GM20431 (cell line): ENCODE measurements around the gene RANBP10.

Experiments used
- in situ Hi-C: fragments of 300-500 bp; cut with MseI, MboI; formaldehyde crosslinking; loops from one replicate; pipeline ENCODE4 v1.15.0; 2020; ENCODE audit warnings: low sequenced_read_pairs; ENCODE audit not compliant: unreplicated experiment

The RANBP10 gene

DNA sequence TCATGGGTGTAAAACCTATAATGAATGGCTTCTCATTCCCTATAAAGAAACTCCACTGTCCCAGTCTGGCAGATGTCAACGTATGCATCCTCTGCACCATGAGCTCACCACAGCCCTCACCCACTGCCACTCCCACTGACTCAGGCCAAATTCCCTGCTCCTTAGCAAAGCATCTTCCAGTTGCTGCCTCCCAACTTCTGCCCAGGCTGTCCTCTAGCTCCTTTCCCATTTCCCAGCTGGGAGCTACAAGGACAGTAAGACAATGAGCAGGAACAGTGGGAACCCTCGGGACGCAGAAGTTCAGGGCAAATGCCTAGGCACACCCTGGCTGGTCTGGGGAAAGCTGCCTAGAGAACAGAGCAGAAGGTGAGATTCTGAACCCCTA, 26.7 kb upstream of the RANBP10 start:
- in situ Hi-C loops: no loop called here

DNA sequence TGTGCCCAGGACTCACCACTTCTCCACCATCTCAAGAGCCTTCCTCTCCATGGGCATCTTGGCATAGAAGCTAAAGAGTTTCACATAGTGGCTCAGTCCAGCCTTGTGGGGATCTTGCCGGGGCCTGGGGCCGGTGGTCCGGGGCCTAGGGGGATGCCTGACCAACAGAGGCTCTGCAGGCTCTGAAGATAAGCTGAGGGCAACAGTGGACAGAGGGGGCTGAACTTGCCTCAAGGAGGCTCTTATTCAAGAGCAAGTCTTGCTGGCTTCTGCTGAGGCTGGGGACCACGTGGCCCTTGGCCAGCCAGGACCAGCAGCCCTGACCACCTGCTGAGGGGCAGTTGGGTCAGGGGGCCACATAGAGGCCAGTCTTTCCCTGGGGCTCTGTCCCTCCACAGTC, 22.3 kb upstream of the RANBP10 start:
- in situ Hi-C loops: no loop called here

DNA sequence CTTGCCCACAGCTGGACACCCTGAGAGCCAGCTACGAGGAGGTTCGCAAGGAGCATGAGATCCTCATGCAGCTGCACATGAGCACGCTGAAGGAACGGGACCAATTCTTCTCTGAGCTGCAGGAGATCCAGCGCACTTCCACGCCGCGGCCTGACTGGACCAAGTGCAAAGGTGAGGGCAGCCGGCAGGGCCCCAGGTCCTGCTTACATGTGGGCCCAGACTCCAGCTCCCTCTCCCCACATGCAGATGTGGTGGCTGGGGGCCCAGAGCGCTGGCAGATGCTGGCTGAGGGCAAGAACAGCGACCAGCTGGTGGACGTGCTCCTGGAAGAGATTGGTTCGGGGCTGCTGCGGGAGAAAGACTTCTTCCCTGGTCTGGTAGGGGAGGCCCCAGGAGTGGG, 19.5 kb upstream of the RANBP10 start:
- in situ Hi-C loops: no loop called here

DNA sequence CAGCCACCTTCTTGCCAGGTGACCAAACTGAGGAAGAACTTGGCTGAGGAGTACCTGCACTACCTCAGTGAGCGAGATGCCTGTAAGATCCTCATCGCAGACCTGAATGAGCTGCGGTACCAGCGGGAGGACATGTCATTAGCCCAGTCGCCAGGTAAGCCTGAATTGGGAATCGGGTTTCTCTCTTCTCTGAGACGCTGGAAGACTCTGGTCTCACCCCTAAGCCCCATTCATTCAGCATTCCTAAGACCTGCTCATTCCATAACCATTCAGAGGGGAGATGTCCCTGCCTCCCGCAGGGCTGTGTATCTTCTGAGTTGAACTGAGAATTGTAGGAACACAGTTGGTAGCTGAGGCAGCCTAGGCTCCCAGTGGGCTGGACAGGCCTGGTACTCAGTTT, 18.8 kb upstream of the RANBP10 start:
- in situ Hi-C loops: no loop called here

DNA sequence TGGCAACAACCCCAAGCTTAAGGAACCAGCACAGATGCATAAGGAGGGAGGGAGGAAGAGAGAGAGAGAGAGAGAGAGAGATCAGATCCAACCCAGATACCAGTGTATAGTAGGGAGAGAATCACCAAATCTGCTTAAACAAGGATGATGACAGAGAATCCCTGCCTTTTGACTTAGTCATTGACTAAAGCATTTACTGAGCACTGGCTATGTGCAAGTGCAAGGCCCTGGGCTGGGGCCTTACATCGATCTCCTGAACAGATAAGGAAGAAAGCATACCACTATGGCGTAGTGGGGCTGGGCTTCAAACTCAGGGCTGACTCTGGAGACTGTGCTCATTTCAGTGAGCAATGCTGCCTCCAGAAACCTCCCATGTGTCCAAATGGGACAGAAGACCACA, 16.2 kb upstream of the RANBP10 start:
- in situ Hi-C loops: no loop called here

DNA sequence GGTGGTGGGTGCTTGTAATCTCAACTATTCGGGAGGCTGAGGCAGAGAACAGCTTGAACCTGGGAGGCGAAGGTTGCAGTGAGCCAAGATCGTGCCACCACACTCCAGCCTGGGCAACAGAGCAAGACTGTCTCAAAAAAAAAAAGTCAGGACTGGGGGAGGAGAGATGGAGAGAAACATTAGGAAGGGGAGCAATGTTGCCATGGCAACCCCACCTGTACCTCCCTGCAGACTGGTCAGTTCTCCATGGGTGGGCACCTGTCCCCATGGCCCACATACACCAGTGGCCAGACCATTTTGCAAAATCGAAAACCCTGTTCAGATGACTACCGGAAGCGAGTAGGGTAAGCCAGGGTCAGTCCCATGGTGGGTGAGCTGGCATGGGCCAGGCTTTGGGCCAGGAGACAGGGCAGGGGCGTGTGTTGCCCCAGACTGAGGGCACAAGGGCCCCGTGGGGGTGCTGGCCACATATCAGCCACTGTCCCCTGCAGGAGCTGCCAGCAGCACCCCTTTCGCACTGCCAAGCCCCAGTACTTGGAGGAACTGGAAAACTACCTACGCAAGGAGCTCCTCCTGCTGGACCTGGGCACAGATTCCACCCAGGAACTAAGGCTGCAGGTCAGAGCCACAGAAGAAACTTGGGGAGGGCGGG, 14.4 kb upstream of the RANBP10 start:
- in situ Hi-C loops: no loop called here

DNA sequence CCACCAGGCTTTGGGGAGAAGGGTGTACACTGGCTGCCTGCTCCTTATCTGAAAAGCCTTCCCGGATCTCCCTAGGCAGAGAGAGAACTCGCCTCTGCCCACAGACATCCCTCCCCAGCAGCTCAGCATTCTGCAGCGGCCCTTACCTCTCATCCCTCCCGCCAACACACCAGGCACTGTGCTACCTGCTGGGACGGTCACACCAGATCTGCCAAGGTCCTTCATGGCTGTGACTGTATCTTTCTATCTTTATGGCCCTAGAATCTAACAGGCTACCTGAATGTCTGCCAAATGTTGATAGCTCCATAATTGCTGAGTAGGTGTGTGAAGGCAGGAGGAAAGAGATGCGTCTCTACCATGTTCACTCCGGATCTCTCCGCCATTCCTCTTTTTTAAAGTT, 8.2 kb upstream of the RANBP10 start:
- in situ Hi-C loops: no loop called here

DNA sequence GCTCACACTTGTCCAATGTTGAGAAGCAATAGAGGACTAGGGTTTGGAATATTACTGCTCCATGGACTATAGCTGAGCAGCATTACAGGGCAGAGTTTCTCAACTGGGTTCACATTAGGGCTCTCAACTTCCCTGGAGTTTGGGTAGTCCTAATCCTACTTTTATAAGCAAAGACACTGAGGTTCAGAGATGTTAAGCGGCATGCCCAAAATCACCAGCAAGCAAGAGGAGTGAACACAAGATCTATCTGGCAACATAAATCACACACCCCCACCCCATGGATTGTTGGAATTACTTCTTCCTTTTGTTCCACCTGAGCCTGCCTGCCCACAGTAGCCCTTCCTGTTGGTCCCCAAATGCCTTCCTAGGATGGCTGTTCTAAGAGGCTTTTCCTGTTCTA, 5.5 kb upstream of the RANBP10 start:
- in situ Hi-C loops: no loop called here

DNA sequence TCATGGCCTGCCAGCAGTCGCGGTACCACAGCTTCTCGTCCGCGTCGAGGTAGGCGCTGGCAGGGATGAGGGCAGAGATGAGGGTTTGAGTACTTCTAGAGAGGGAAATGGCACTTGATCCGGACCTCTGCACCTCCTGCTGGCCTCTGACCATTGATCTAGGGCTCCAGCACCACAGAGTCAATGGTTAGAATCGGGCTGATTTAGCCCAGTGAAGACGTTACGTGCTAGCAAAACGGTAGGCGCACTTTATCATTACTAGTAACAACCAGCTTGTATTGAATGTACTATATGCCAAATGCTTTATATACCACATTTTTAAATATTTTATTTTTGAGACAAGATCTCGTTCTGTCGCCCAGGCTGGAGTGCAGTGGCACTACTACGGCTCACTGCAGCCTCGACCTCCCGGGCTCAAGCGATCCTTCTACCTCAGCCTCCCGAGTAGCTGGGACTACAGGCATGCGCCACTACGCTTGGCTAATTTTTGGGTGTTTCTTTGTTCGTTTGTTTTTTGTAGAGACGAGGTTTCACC, 855 bp upstream of the RANBP10 start:
- in situ Hi-C loops: no loop called here

DNA sequence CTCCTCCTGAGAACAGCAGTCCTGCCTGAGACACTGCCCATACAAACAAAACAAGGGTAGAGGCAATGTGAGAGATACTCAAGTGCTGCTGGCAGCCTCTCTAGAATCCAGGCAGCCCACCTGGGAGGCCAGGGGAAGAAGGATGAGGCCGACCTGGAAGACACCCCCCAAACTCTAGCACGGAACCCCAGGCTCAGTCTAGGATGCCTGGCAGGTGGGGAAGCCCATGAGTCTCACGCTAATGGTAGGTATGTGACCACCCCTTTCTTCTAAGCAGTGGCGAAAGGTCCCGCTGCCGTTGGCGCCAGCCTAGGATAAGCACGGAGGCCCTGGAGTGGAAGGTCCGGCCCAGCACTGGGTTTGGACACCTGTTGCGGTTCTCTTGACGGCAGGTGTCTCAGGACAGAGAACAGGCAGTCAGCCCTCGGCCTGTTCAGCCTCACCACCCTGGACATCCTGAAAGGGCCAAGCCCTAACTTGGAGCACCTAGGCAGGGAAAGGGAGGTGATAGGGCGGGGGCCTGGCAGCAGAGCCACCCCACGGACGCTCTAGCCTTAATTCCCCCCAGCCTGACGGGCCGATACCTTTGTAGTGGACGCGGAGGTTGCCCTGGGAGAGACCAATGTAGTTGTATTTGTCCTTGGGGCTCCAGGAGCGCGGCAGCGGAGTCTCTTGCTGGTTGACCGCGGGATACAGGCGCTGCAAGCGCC, 487 bp downstream of the RANBP10 start:
- in situ Hi-C loops: no loop called here

DNA sequence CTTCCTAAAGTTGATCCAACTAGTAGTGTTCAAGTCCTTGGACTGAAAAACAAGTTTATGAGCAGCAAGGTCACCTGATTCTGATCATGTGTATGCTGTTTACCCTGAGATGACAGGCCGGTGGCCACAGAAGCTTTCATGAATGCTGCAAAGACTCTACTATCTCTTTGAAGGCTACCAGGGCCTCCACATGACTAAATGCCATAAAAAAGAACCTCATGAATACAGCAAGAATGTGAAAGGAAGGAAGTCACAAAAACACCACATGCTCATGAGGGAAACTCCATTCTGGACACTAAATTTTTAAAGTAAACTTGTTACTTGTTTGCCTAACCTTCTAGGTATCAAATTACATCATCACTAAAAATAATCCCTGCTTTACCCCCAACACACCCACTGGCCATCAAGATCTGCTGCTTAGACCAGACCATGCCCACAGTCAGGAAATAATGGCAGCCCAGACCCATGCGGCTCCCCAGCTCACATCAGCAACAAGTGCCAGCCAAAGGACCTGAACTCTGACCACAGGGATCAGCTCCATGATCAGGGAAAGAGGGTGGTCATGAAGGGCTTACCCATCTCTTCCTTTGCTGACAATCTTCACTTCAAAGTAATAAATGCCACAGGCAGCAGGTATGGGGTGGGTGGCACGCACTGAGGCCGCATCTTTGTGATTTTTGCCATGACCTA, 1.4 kb downstream of the RANBP10 start:
- in situ Hi-C loops: no loop called here

DNA sequence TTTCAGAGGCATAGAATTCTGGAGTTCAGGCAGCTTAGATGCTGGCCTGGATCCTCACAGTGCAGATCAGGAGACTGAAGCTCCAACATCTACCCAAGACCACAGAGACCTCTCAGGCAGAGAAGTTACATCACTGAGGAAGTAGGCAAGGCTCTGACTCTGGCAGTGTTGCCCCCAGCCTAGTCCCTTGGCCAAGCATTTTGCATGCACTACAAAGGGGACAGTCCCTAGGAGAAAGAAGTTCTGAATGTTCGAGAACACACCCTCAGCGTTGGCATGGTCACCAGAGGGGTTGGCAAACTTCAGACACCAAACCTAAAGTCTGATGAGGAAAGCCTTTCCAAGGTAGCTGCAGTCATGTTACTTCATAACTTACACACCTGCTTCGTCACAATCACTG, 2.5 kb downstream of the RANBP10 start:
- in situ Hi-C loops: no loop called here

DNA sequence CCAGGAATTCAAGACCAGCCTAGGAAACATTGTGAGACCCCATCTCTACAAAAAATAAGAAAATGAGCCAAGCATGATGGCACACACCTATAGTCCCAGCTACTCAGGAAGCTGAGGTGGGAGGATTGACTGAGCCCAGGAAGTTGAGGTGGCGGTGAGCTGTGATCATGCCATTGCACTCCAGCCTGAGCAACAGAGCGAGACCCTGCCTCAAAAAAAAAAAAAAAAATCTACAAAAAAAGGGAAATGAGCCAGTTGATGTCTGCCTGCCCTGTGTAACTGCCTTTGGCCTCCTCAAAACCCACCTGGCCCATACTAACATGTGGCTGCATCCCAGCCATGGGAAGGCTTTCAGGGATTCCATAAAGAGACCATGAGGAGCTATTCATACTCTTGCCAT, 4.5 kb downstream of the RANBP10 start:
- in situ Hi-C loops: no loop called here

DNA sequence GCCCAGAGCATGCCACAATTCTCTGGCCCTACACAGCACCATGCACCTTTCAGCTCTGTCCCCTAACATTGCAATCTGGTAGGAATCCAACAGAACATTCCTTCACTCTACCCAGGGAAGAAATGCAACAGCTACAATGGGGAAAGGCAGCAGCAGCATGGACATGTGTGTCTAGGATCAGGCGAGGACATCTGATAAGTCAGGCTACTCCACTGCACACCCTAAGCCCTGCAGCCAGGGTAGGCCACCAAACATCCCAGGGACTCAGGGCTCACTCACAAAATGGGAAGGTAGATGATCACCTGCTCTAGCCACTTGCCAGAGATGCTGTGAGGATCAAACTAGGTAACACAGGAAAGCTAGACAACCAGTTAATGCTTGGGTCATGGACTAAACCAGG, 5.1 kb downstream of the RANBP10 start:
- in situ Hi-C loops: no loop called here

DNA sequence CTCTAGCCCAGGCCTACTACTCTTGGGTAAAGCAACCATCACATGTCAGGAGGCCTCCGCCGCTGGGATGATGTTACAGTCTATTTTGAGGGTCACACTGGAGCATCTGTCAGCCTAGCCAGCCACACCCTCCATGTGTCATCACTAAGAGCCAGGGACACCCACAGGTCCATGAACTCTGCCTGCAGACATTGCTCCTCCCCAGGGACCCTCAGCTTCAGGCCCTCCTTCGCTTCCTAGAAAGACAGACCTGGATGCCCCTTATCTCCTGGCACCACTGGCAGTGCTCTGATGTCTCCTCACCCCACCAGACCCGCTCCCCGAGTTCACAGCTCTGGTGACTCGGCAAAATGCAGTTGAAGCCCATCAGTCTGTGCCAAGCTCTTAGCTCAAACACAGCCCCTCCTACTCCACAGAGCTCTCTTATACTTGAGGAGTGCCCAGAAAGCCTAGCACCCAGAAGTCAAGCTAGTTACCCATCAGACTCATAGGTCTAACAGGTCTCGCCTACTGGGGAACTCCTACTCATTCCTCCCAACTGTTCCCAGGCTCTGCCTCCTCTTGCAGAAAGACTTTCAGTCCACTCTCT, 5.9 kb downstream of the RANBP10 start:
- in situ Hi-C loops: no loop called here

DNA sequence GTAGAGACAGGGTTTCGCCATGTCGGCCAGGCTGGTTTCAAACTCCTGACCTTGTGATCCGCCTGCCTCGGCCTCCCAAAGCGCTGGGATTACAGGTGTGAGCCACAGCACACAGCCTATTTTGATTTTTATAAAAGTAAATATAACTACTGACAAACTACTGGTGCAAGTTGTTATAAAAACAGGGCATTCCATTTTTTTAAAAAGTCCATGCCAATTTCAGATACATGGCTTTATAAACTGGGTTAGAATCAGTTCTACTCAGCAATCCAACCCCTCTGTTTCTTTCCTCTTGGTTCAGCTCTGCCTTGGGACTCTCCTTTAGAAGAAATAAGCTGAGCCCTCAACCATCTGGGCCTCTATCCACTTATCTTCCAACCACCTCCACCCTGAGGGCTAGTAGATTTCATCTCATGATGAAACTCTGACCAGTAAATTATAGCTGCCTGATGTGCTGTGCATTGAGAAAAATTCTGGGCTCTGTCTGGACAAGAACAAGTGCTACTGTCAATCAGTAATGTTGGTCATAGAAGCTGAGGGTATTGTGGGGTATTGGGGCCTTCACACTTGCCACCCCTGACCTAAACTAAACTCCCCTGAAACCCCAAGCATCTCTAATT, 10.2 kb downstream of the RANBP10 start:
- in situ Hi-C loops: no loop called here

DNA sequence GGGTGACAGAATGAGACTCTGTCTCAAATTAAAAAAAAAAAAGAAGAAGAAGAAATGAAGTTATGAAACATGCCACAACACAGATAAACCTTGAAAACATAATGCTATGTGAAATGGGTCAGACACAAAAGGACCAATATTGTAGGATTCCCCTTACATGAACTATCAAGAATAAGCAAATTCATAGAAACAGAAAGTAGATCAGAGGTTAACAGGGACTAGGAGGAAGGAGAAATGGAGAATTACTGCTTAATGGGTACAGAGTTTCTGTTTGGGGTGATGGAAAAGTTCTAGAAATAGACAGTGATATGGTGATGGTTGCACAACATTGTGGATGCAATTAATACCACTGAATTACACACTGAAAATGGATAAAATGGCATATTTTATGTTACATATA, 16.3 kb downstream of the RANBP10 start:
- in situ Hi-C loops: no loop called here

DNA sequence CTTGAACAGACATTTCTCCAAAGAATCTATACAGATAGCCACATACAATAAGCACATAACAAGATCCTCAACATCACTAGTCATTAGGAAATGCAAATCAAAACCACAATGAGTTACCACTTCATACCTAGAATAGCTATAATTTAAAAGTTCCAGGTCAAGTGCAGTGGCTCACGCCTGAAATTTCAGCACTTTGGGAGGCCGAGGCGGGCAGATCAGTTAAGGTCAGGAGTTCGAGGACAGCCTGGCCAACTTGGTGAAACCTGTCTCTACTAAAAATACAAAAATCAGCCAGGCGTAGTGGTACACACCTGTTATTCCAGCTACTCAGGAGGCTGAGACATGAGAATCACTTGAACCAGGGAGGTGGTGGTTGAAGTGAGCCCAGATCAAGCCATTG, 19.9 kb downstream of the RANBP10 start:
- in situ Hi-C loops: no loop called here

DNA sequence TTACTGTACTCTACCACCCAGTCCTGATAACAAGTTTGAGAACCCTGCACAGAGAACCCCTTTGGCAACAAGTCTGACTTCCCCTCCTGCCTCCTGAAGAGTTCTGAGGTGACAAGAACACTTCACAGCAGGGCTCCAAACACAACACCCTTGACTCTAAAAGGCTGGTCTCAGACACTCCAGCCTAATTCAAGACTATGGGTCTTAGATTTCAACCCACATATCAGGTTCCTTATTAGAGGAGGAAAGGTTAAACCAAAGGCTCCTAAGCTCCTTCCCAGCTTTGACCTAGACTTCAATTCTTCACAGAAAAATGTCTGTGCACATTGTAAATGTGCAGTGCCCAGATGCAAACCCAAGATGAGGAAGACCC, 23.0 kb downstream of the RANBP10 start:
- in situ Hi-C loops: no loop called here

DNA sequence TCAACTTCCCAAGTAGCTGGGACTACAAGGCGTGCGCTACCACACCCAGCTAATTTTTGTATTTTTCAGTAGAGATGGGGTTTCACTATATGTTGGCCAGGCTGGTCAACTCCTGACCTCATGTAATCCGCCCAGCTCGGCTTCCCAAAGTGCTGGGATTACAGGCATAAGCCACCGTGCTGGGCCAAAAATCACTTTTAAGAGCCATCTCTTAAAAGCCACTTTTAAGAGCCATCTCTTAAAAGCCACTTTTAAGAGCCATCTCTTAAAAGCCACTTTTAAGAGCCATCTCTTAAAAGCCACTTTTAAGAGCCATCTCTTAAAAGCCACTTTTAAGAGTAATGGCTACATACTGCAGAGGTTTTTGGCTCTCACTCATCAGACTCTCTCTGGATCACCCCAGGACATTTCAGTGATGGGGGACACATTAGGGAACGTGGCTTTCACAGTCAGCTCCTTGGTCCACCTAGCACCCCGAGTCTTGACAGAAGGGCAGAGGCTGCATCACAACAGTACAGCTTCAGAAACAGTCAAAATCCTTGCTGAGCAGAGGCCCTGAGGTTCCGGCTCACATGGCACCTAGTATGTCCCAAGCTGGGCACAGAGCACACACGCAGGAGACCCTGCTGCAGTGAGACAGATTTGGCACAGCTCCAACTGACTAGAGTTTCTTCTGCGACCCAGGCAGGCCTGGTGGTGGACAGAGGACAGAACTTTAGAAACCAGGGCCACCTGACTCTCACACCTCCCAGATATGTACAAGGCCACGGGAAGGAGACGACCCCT, 23.6 kb downstream of the RANBP10 start:
- in situ Hi-C loops: no loop called here
